Measurements from ENCODE around the gene PCBP3. TPM values are rescaled to one million over a fixed set of nuclear protein-coding genes. Genes with fewer than 3 reads are reported as not detected.

The PCBP3 gene
- total RNA-seq, 2 experiments from 2014 or later, result 3.4 to 3.9 TPM

DNA sequence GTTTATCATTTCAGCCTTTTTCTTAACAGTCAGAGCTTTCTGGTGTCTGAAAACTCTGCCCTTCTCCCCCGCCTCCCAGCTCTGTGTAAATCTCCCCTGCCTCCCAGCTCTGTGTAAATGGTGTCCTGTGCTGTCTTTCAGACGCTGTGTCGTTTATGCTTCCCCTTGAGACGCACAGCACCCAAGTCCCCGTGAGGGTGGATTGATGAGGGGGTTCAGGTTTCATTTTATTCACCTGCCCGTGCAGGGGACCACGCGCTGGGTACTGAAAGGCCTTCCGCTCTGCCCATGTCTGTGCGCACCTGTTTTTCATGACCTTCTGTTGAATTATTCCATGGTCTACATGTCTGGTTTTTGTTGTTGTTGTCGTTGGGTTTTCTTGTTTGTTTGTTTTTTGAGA is 229.9 kb downstream of the PCBP3 start:
- H3K36me3 Mint-ChIP-seq (ENCODE audit: low read depth), result no peaks in the 10 kb centered on the region
- no peak overlapping the region for H3K4me3 Mint-ChIP-seq
- no peak overlapping the region for H3K27ac Mint-ChIP-seq
- H3K27me3 Mint-ChIP-seq, result peaks cover 6% of the 10 kb centered on the region
- POLR2A ChIA-PET, result no interaction called here
- H3K4me1 Mint-ChIP-seq, result no peaks in the 10 kb centered on the region
- CTCF ChIA-PET, result no interaction called here
- DNase-seq, result no peak
- no peaks in the 10 kb centered on the region for H3K9me3 Mint-ChIP-seq

DNA sequence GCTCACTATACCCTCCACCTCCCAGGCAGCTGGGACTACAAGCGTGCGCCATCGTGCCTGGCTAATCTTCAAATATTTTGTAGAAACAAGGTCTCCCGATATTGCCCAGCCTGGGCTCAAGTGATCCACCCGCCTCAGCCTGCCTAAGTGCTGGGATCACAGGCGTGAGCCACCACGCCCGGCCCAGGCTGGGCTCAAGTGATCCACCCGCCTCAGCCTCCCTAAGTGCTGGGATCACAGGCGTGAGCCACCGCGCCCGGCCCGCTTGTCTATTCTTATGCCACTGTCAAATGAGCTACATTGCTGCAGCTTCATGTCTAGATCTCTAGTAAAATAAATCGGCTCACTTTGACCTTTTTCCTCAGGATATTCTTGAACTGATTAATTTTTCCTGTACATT is 230.3 kb downstream of the PCBP3 start:
- Mint-ChIP-seq H3K9me3 (no peaks in the 10 kb centered on the region), H3K27me3 (peaks cover 10% of the 10 kb centered on the region), H3K4me3 (no peak overlapping the region), H3K4me1 (no peaks in the 10 kb centered on the region), H3K36me3 (ENCODE audit: low read depth) (no peaks in the 10 kb centered on the region), H3K27ac (no peak overlapping the region)
- ChIA-PET POLR2A (no interaction called here), CTCF (no interaction called here)
- no peak for DNase-seq

DNA sequence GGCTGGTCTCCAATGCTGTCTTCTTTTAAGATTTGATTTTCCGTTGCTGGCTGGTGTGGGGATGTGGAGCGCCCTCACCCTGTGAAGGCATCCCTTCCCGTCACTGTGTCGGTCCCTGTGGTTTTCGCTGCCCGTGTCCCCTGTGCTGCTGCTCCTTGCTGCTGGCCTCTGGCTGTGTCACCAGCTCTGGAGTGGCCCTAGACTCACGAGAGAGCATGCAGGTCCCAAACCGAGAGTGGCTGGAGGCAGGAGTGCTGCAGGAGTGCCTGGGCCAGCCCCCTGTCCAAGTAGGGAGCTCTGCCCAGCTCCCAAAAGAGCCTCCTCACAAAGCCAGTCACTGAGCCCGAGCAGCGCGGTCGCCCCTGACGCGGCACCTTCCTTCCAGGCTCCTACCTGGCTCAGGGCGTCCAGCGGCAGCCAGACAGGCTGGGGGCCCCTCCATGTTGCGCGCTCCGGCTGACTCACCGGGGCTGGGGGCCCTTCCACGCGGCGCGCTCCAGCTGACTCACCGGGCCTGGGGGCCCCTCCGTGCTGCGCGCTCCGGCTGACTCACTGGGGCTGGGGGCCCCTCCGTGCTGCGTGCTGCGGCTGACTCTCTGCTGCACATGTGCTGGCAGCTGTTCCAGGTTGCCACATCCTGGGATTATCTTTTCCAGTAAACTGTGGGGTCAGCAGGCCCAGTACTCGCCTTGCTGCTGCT is 231.3 kb downstream of the PCBP3 start:
- H3K4me1 Mint-ChIP-seq, result no peaks in the 10 kb centered on the region
- H3K4me3 Mint-ChIP-seq, result no peak overlapping the region
- no peak for DNase-seq
- ChIA-PET CTCF (no interaction called here), POLR2A (no interaction called here)
- H3K36me3 Mint-ChIP-seq (ENCODE audit: low read depth), result no peaks in the 10 kb centered on the region
- H3K9me3 Mint-ChIP-seq, result no peaks in the 10 kb centered on the region
- peaks cover 10% of the 10 kb centered on the region for H3K27me3 Mint-ChIP-seq
- H3K27ac Mint-ChIP-seq, result no peak overlapping the region

DNA sequence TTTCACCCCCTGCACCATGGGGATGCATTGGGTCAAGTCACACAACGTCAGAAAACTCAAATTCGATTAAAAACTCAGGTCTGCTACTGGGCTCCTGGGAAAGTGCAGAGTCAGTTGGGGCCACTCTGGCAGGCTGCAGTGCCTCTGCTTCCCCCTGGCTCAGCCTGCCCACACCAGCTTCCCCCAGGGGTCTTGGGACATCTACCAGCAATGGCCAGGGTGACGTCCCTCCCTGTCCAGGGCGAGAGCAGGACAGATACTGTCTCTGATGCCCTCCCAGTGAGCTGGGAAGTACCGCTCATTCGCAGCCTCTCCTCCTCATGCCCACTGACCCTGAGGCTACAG is 231.9 kb downstream of the PCBP3 start:
- DNase-seq, result no peak
- Mint-ChIP-seq H3K36me3 (ENCODE audit: low read depth) (no peaks in the 10 kb centered on the region), H3K4me3 (no peak overlapping the region), H3K9me3 (no peaks in the 10 kb centered on the region), H3K4me1 (peaks cover 2% of the 10 kb centered on the region), H3K27ac (no peak overlapping the region), H3K27me3 (peaks cover 12% of the 10 kb centered on the region)
- ChIA-PET POLR2A (no interaction called here), CTCF (no interaction called here)

DNA sequence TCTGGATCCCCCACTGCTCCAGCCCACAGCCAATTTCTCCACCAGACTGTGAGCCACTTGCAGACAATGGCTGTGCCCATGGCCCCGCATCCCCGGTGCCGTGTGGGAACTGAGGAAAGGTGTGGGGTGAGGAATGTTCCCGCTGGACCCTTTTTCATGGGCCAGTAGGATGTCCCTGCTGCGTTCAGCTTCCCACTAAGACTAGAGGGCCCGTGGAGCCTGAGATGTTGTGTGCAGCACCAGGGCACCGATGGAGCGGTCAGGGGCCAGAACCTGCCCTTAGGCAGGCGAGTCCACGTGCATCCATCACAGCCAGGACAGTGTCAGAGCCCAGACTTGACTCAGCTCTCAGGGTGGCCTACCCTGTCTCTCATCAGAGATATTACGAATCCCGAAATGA is 232.4 kb downstream of the PCBP3 start:
- Mint-ChIP-seq H3K9me3 (no peaks in the 10 kb centered on the region), H3K27me3 (peaks cover 16% of the 10 kb centered on the region), H3K36me3 (ENCODE audit: low read depth) (no peaks in the 10 kb centered on the region), H3K4me1 (peaks cover 4% of the 10 kb centered on the region), H3K27ac (no peak overlapping the region), H3K4me3 (no peak overlapping the region)
- ChIA-PET POLR2A (no interaction called here), CTCF (no interaction called here)
- no peak for DNase-seq

DNA sequence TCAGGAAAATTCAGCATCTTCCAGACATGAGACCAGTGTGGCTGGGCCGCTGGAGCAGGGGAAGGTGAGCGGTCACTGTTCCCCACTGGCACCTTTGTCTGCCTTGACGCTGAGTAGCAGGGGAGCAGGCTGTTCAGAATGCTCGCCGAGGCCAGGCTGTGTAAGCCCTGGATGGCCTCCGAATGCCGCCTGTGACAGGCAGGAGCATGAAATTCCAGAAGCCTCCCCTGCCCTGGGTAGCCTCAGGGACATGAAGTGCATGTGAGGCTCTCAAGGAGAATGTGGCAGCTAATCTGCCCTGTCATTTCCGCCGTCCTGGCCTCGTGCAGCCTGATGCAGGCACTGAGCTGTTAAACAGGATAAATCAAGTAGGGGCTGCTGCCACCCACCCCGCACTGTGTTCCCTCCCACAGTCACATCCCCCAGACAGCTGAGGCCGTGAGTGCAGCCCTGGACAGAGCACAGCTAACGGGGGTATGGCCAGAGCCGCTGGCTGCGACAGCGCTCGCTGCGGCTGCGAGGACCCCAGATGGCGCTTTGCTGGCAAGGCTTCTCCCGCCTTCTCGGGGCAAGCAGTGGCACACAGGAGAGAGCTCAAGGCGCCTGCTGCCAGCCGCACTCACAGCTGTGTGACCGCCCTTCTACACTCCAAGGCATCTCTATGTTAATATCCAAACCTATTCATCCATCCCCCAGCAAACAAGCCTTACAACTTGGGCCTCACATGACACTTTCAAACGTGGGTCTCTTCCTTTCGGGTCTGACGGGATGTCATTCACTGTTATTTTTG is 233.1 kb downstream of the PCBP3 start:
- Mint-ChIP-seq H3K27me3 (peaks cover 17% of the 10 kb centered on the region), H3K4me1 (peaks cover 8% of the 10 kb centered on the region), H3K9me3 (no peaks in the 10 kb centered on the region), H3K36me3 (ENCODE audit: low read depth) (no peaks in the 10 kb centered on the region), H3K27ac (no peak overlapping the region), H3K4me3 (no peak overlapping the region)
- DNase-seq, result no peak
- ChIA-PET CTCF (no interaction called here), POLR2A (no interaction called here)

DNA sequence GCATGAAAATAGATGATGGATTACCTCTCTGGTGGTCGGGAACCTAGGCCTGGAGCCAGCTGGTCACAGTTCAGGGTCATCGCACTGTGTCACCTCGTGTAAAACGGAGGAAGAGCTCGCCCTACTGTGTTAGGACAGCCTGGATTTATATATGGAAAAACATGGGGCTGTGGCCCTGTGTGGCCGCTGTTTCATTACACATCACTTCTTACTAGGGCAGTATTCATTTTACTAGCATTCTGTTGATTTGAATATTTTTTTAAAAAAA is 233.6 kb downstream of the PCBP3 start:
- Mint-ChIP-seq H3K4me3 (no peak overlapping the region), H3K36me3 (ENCODE audit: low read depth) (no peaks in the 10 kb centered on the region), H3K27ac (no peak overlapping the region), H3K4me1 (peaks cover 10% of the 10 kb centered on the region), H3K27me3 (peaks cover 21% of the 10 kb centered on the region), H3K9me3 (no peaks in the 10 kb centered on the region)
- POLR2A ChIA-PET, result no interaction called here
- DNase-seq, result no peak
- CTCF ChIA-PET, result no interaction called here

DNA sequence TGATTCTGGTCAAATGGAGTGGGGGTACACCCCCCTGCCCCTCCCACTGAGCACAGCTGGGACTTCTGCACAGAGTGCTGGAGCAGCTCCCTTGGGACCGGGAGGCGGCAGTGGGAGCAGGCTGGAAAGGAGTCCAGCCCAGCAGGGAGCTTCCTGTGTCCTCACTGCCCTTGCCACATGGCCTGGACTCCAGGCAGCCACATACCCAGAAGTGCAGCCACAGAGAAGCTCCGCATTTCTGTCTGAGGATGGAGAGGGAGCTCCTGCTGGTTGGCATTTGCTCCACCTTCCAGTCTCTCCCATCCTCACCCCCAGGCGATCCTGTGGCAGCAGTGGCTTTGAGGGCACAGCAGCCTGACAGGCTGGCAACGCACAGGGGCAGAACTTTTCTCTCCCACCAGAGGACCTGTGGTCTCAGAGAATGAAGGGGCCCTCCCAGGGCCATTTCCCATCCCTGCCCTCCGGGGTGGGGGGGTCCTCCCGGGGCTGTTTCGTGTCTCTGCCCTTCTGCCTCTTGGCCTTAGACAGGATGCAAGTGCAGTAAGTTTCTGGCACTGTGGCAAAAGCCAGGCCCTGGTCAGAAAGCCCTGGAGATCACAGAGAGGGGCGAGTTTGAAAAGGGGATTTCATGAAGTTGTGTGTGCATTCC is 234.4 kb downstream of the PCBP3 start:
- ChIA-PET POLR2A (no interaction called here), CTCF (no interaction called here)
- DNase-seq, result no peak
- Mint-ChIP-seq H3K4me1 (peaks cover 13% of the 10 kb centered on the region), H3K9me3 (no peaks in the 10 kb centered on the region), H3K4me3 (no peak overlapping the region), H3K36me3 (ENCODE audit: low read depth) (no peaks in the 10 kb centered on the region), H3K27me3 (peaks cover 28% of the 10 kb centered on the region), H3K27ac (no peak overlapping the region)

DNA sequence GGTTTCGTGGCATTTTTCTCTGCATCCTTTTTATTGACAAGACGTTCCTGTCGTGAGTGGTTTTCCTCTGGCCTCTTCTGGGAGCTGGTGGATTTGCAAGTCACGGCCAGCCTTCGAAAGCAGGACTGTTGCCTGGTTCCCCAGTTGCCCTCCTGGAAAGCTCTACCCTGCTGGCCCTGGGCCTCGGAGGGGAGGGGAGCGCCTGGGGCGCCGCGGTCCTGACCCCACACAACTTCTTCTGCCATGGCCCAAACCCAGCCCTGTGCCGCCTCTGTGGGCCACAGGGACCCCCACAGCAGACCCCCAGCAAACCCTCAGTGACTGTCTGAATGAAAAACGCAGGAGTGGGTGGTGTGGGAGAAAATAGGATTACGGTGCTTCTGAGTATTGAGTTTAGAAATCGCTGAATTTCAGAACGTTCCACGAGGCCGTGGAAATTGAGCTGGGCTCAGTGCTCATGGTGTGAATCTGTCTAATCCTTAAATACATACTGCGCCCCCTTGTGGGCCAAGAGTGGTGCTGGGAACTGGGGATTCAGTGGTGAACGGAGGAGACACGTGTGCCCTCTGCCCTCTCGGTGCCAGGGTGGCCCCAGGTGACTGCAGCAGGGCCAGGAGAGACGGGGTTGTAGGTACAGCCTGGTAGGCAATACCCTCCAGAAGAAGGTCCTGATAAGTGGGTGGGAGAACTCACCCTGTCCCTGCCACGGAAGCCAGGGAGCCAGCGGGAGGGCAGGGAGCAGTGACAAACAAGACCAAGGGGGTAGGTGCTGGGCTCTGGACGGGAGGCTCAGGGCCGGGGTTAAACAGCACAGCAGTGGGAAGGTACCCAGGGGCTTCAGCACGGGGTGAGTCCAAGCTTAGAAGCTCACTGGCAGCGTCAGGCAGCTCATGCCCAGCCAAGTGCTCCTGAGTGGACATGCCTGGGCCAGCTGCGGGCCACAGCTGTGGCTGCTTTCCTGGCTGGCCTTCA is 236.9 kb downstream of the PCBP3 start:
- H3K27ac Mint-ChIP-seq, result no peak overlapping the region
- peaks cover 28% of the 10 kb centered on the region for H3K4me1 Mint-ChIP-seq
- peaks cover under 1% of the 10 kb centered on the region for H3K9me3 Mint-ChIP-seq
- H3K27me3 Mint-ChIP-seq, result peaks cover 31% of the 10 kb centered on the region
- no peak overlapping the region for H3K4me3 Mint-ChIP-seq
- DNase-seq, result peak; percentile 75
- CTCF ChIA-PET, result interaction anchor here (0.8 to 1.8 kb wide), 6 partner anchors 9 to 324 kb away, joined by 3 to 5 read pairs (median 3); no protein-coding TSS in a partner anchor
- H3K36me3 Mint-ChIP-seq (ENCODE audit: low read depth), result peaks cover under 1% of the 10 kb centered on the region
- POLR2A ChIA-PET, result interaction anchor here (0.6 to 1.0 kb wide), 2 partner anchors 9 to 105 kb away, joined by 3 read pairs; no protein-coding TSS in a partner anchor

DNA sequence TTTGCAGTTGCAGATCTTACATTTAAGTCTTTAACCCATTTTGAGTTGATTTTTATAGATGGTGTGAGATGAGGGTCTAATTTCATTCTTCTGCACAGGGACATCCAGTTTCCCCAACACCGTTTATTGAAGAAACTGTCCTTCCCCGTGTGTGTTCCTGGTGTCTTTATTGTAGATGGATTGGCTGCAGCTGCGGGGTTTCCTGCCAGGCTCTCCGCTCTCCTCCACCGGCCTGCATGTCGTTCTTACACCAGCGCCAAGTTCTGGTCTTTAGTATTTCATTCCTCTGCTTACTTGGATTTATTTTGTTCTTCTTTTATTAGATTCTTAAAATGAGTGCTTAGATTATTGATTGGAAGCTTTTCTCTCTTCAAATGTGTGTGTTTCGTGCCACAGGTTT is 239.1 kb downstream of the PCBP3 start:
- Mint-ChIP-seq H3K4me1 (peaks cover 51% of the 10 kb centered on the region), H3K36me3 (ENCODE audit: low read depth) (peaks cover 6% of the 10 kb centered on the region), H3K27me3 (peaks cover 34% of the 10 kb centered on the region), H3K4me3 (no peak overlapping the region), H3K9me3 (peaks cover 3% of the 10 kb centered on the region), H3K27ac (no peak overlapping the region)
- ChIA-PET CTCF (no interaction called here), POLR2A (no interaction called here)
- DNase-seq, result no peak

DNA sequence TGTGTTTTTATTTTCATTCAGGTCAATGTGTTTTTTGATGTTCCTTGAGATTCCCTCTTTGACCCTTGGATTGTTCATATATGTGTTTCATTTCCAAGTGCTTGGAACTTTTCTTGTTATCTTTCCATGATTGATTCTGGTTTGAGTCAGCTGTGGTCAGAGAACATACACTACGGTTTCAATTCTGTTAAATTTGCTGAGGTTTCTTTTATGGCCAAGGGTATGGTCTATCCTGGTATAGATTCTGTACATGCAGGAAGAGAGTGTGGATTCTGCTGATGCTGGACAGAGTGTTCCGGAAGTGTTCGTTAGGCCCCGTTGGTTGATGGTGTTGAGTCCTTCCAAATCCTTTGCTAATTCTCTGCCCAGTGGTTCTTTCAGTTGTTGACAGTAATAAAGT is 239.6 kb downstream of the PCBP3 start:
- Mint-ChIP-seq H3K27ac (no peak overlapping the region), H3K4me3 (no peak overlapping the region), H3K27me3 (peaks cover 34% of the 10 kb centered on the region), H3K9me3 (peaks cover 3% of the 10 kb centered on the region), H3K36me3 (ENCODE audit: low read depth) (peaks cover 6% of the 10 kb centered on the region), H3K4me1 (peaks cover 52% of the 10 kb centered on the region)
- DNase-seq, result no peak
- POLR2A ChIA-PET, result no interaction called here
- CTCF ChIA-PET, result no interaction called here

DNA sequence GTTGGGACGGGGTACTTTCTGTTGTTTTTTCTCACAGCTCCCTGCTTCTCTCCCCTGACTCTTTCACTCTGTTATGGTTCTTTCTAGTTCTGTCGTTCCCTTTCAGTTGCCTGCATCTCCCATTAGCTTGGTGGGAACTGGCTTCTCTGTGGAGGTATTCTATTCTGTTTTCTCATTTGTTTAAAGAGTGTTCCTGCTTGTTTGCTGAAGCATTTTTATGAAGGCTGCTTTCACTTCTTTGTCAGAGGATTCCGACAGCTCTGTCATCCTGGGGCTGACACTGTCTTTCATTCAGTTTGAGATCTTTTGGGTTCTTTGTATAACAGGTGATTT is 242.0 kb downstream of the PCBP3 start:
- Mint-ChIP-seq H3K27ac (peak overlapping the region; percentile 73), H3K4me1 (peaks cover 58% of the 10 kb centered on the region), H3K4me3 (no peak overlapping the region), H3K27me3 (peaks cover 44% of the 10 kb centered on the region), H3K36me3 (ENCODE audit: low read depth) (peaks cover 6% of the 10 kb centered on the region), H3K9me3 (peaks cover 3% of the 10 kb centered on the region)
- ChIA-PET POLR2A (interaction anchor here (0.6 to 1.1 kb wide), 2 partner anchors 68 to 107 kb away, joined by 3 read pairs; no protein-coding TSS in a partner anchor), CTCF (no interaction called here)
- no peak for DNase-seq
